ENCODE measurements around the gene ISOC2. TPM values are rescaled to one million over a fixed set of nuclear protein-coding genes. Genes with fewer than 3 reads are reported as not detected.

ISOC2 gene
- total and polyA plus RNA-seq, 2 donors (not counting 3 experiments of a cell fraction or from before 2014, with no cell fraction given): 49.3 to 68.7 TPM

GRCh38 chr19:55442372-55442961 is 19.0 kb downstream of the ISOC2 start:
- POLR2A ChIA-PET: interaction anchor here (0.6 to 1.2 kb wide), 2 partner anchors 35 to 90 kb away, joined by 3 read pairs; partner anchors contain the start of gene UBE2S

More at GRCh38 chr19:55442372-55442961, 19.0 kb downstream of the ISOC2 start:
- H3K4me2 ChIP-seq (ENCODE audit: insufficient read depth, low read length): no peak overlapping the region
- no peaks in the 10 kb centered on the region for H3K4me1 ChIP-seq (ENCODE audit: control insufficient read depth, extremely low read depth, insufficient read depth, low read length)
- no peak overlapping the region for H3K4me3 ChIP-seq (replicated peaks in 1 of 3; ENCODE audit: insufficient read depth in 1 of 3, low read depth in 1 of 3, low read length in 3 of 3)
- no peaks in the 10 kb centered on the region for H3K9me1 ChIP-seq (replicated peaks; ENCODE audit: control insufficient read depth, extremely low read depth, insufficient read depth, low read length)
- FAIRE-seq (no peak), DNase-seq (ENCODE audit: low read depth, low spot score) (no peak)
- H3K9ac ChIP-seq (replicated peaks; ENCODE audit: extremely low read depth, insufficient read depth, low read length): no peak overlapping the region
- intact Hi-C loops (cut with micrococcal nuclease): no loop called here
- no peaks in the 10 kb centered on the region for H3K79me2 ChIP-seq (ENCODE audit: control insufficient read depth, insufficient read depth, low read length)
- CTCF ChIA-PET: no interaction called here
- H3K36me3 ChIP-seq (ENCODE audit: control insufficient read depth in 2 of 2, extremely low read depth in 1 of 2, insufficient read depth in 2 of 2, low read length in 2 of 2): no peaks in the 10 kb centered on the region
- dilution Hi-C loops (cut with MboI; ENCODE audit: extremely low pct_ligation_motif_present, low sequenced_read_pairs): no loop called here
- H4K20me1 ChIP-seq (replicated peaks; ENCODE audit: control insufficient read depth, extremely low read depth, insufficient read depth, low read length): no peaks in the 10 kb centered on the region
- BruUV-seq (replicated peaks): no TSS peak
- H2AFZ ChIP-seq (ENCODE audit: low read depth, low read length): no peak overlapping the region
- H3K9me3 ChIP-seq (replicated peaks; ENCODE audit: control insufficient read depth, insufficient read depth, low read length): no peaks in the 10 kb centered on the region
- peaks cover 42 to 45% of the 10 kb centered on the region in 2 experiments for H3K27me3 ChIP-seq (ENCODE audit: control insufficient read depth in 2 of 2, insufficient read depth in 2 of 2, low read length in 2 of 2)
- TF ChIP-seq, protein P1, sequence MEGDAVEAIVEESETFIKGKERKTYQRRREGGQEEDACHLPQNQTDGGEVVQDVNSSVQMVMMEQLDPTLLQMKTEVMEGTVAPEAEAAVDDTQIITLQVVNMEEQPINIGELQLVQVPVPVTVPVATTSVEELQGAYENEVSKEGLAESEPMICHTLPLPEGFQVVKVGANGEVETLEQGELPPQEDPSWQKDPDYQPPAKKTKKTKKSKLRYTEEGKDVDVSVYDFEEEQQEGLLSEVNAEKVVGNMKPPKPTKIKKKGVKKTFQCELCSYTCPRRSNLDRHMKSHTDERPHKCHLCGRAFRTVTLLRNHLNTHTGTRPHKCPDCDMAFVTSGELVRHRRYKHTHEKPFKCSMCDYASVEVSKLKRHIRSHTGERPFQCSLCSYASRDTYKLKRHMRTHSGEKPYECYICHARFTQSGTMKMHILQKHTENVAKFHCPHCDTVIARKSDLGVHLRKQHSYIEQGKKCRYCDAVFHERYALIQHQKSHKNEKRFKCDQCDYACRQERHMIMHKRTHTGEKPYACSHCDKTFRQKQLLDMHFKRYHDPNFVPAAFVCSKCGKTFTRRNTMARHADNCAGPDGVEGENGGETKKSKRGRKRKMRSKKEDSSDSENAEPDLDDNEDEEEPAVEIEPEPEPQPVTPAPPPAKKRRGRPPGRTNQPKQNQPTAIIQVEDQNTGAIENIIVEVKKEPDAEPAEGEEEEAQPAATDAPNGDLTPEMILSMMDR (IDR thresholded peaks at IDR 0.05; ENCODE audit: extremely low read depth in 1 of 2, insufficient read depth in 1 of 2, low read depth in 1 of 2, low read length in 2 of 2): no peak
- no peak for TF ChIP-seq GATA2 (IDR thresholded peaks at IDR 0.05; ENCODE audit: insufficient read depth, insufficient read length, low read depth, low read length)
- no peak for TF ChIP-seq MYC (IDR thresholded peaks at IDR 0.05; ENCODE audit: low read depth, low read length)
- no peak for TF ChIP-seq EZH2 (IDR thresholded peaks at IDR 0.05; ENCODE audit: borderline replicate concordance, low read depth, low read length, severe bottlenecking)
- TF ChIP-seq FOS (IDR thresholded peaks at IDR 0.05; ENCODE audit: borderline replicate concordance, insufficient read depth, low read length): no peak
- no peak for TF ChIP-seq POLR2AphosphoS5 (IDR thresholded peaks at IDR 0.05; ENCODE audit: insufficient read depth, low read depth, low read length)
- TF ChIP-seq POLR2A (IDR thresholded peaks at IDR 0.05; ENCODE audit: low read depth, low read length): no peak
- no peak for TF ChIP-seq JUN (IDR thresholded peaks at IDR 0.05; ENCODE audit: borderline replicate concordance, insufficient read depth, insufficient read length, low read depth)
- H3K27ac ChIP-seq (ENCODE audit: insufficient read depth, low read depth, low read length): no peak overlapping the region
